Liver (tissue), 9 donors: Measurements from ENCODE around the gene ATP11A. TPM values are rescaled to one million over a fixed set of nuclear protein-coding genes. Genes with fewer than 3 reads are reported as not detected.

Experiments used
- DNase-seq: peaks from one replicate; pipeline ENCODE4 v3.0.0-alpha.2; 2017; ENCODE audit warnings: low spot score
- H3K27ac ChIP-seq, 2 donors: one replicate each; pipeline ENCODE4 v1.7.0; 2013; ENCODE audit warnings: inconsistent platforms in 2 of 2, low read length in 2 of 2, control low read depth in 1 of 2, low read depth in 1 of 2, mild to moderate bottlenecking in 1 of 2
- H3K27me3 ChIP-seq, 4 donors: one replicate each; pipeline versions ENCODE4 v1.6.1 to v1.7.0; 2013; ENCODE audit warnings: low read length in 3 of 4, inconsistent platforms in 1 of 4, mild to moderate bottlenecking in 1 of 4, moderate library complexity in 1 of 4; ENCODE audit not compliant: control insufficient read depth in 4 of 4, insufficient read depth in 4 of 4
- H3K36me3 ChIP-seq, 4 donors: one replicate each; pipeline versions ENCODE4 v1.6.1 to v1.7.0; 2013; ENCODE audit warnings: low read length in 3 of 4, mild to moderate bottlenecking in 3 of 4, low read depth in 1 of 4, moderate library complexity in 1 of 4; ENCODE audit not compliant: control insufficient read depth in 4 of 4, insufficient read depth in 3 of 4
- H3K4me1 ChIP-seq, 4 donors: one replicate each; pipeline versions ENCODE4 v1.6.1 to v1.7.0; 2013; ENCODE audit warnings: low read length in 3 of 4, mild to moderate bottlenecking in 3 of 4, moderate library complexity in 1 of 4; ENCODE audit not compliant: control insufficient read depth in 4 of 4, insufficient read depth in 4 of 4
- H3K4me3 ChIP-seq, 3 donors: one replicate each; pipeline versions ENCODE4 v1.6.1 to v1.7.0; 2013; ENCODE audit warnings: low read length in 3 of 3, control low read depth in 1 of 3, low read depth in 1 of 3, mild to moderate bottlenecking in 1 of 3
- H3K9ac ChIP-seq, 2 donors: one replicate each; pipeline ENCODE4 v1.7.0; 2013; ENCODE audit warnings: low read length in 2 of 2, mild to moderate bottlenecking in 2 of 2, moderate library complexity in 2 of 2, control low read depth in 1 of 2, low read depth in 1 of 2
- H3K9me3 ChIP-seq, 4 donors: one replicate each; pipeline versions ENCODE4 v1.6.1 to v1.7.0; 2013; ENCODE audit warnings: low read length in 3 of 4; ENCODE audit not compliant: control insufficient read depth in 4 of 4
- ATF3 ChIP-seq: IDR thresholded peaks from 2 replicates; pipeline ENCODE4 v1.6.1; 2016; ENCODE audit warnings: antibody characterized with exemption
- CTCF ChIP-seq: fragments of 150-350 bp; IDR thresholded peaks from 2 replicates; pipeline ENCODE4 v1.5.1; 2017; ENCODE audit warnings: improper control_type of control experiment, low read depth, low read length; ENCODE audit not compliant: missing input control
- EGR1 ChIP-seq, 2 donors: IDR thresholded peaks; 2 replicates each; pipeline ENCODE4 v1.6.1; 2016 to 2018; ENCODE audit warnings: antibody characterized with exemption in 2 of 2, low read depth in 2 of 2
- FOXA1 ChIP-seq: IDR thresholded peaks from 2 replicates; pipeline ENCODE4 v1.6.1; 2016; ENCODE audit warnings: antibody characterized with exemption
- FOXA2 ChIP-seq: IDR thresholded peaks from 2 replicates; pipeline ENCODE4 v1.6.1; 2016; ENCODE audit warnings: antibody characterized with exemption
- GABPA ChIP-seq, 2 donors: IDR thresholded peaks in 1 of 2; conservative IDR thresholded peaks in 1 of 2; 2 replicates each; pipeline ENCODE4 v1.6.1; 2016; ENCODE audit warnings: antibody characterized with exemption in 2 of 2, mild to moderate bottlenecking in 1 of 2, moderate library complexity in 1 of 2
- HNF4A ChIP-seq, 2 donors: conservative IDR thresholded peaks; 2 replicates each; pipeline ENCODE4 v1.6.1; 2016; ENCODE audit warnings: antibody characterized with exemption in 2 of 2, mild to moderate bottlenecking in 2 of 2
- HNF4G ChIP-seq: IDR thresholded peaks from 2 replicates; pipeline ENCODE4 v1.6.1; 2016; ENCODE audit warnings: antibody characterized with exemption
- JUND ChIP-seq, 2 donors: IDR thresholded peaks; 2 replicates each; pipeline ENCODE4 v1.6.1; 2016; ENCODE audit warnings: antibody characterized with exemption in 2 of 2
- MAX ChIP-seq: IDR thresholded peaks from 2 replicates; pipeline ENCODE4 v1.6.1; 2016; ENCODE audit warnings: antibody characterized with exemption
- NR2F2 ChIP-seq: IDR thresholded peaks from 2 replicates; pipeline ENCODE4 v1.6.1; 2016; ENCODE audit warnings: antibody characterized with exemption
- RAD21 ChIP-seq, 2 donors: IDR thresholded peaks; 2 replicates each; pipeline ENCODE4 v1.6.1; 2016; ENCODE audit warnings: antibody characterized with exemption in 2 of 2, mild to moderate bottlenecking in 2 of 2
- REST ChIP-seq: IDR thresholded peaks from 2 replicates; pipeline ENCODE4 v1.6.1; 2016; ENCODE audit warnings: antibody characterized with exemption, mild to moderate bottlenecking
- RXRA ChIP-seq, 2 donors: IDR thresholded peaks; 2 replicates each; pipeline ENCODE4 v1.6.1; 2017 to 2018; ENCODE audit warnings: antibody characterized with exemption in 2 of 2, mild to moderate bottlenecking in 1 of 2
- SP1 ChIP-seq: IDR thresholded peaks from 2 replicates; pipeline ENCODE4 v1.6.1; 2018; ENCODE audit warnings: antibody characterized with exemption, mild to moderate bottlenecking
- TAF1 ChIP-seq: conservative IDR thresholded peaks from 2 replicates; pipeline ENCODE4 v1.6.1; 2016; ENCODE audit warnings: antibody characterized with exemption, mild to moderate bottlenecking
- YY1 ChIP-seq: IDR thresholded peaks from 2 replicates; pipeline ENCODE4 v1.6.1; 2016; ENCODE audit warnings: antibody characterized with exemption, mild to moderate bottlenecking
- WGBS: extraction: QIAGEN DNeasy Blood & Tissue Kit; methylation state at CpG from one replicate; pipeline ENCODE4 v1.1.7; 2013; 5-methylcytosine and 5-hydroxymethylcytosine counted together
- polyA plus RNA-seq, 2 donors: library from polyadenylated mRNA; stranded (reverse) in 1 of 2; unstranded in 1 of 2; fragments of 200-250 nt in 1 of 2; fragments of >200 nt in 1 of 2; fragmentation: Nextera tagmentation in 1 of 2; extraction: Ambion mirVana in 1 of 2; gene quantifications; one replicate each; pipeline versions ENCODE4 v1.2.1 to v1.2.3, GENCODE V29; 2013 to 2015
- total RNA-seq, 2 donors: library from RNA; depleted of rRNA; stranded (reverse); fragments of >200 nt; gene quantifications; one replicate each; pipeline ENCODE4 v1.2.3, GENCODE V29; 2014
- donor health status: healthy.
- donor health status: healthy.
- donor health status: healthy.
- donor health status: healthy.
- donor health status: healthy.

The ATP11A gene
- total and polyA plus RNA-seq, 4 donors, result 8.7 to 27.9 (median 13.8) TPM

GRCh38 chr13:112702986-112703379, 13.1 kb downstream of the ATP11A start:
- H3K9me3 ChIP-seq, result no peaks in the 10 kb centered on the region
- H3K4me3 ChIP-seq, result no peak overlapping the region
- WGBS, result 87% methylated on average over 6 of the region's 6 CpGs
- no peak for DNase-seq
- H3K9ac ChIP-seq, result no peak overlapping the region
- no peak overlapping the region for H3K27ac ChIP-seq
- no peaks in the 10 kb centered on the region for H3K27me3 ChIP-seq
- no peak for TF ChIP-seq RXRA (IDR thresholded peaks at IDR 0.05)
- no peak for TF ChIP-seq REST
- no peak for TF ChIP-seq YY1
- no peak for TF ChIP-seq RAD21 (IDR thresholded peaks at IDR 0.05)
- TF ChIP-seq EGR1 (IDR thresholded peaks at IDR 0.05; ENCODE audit: low read depth in 2 of 2), result no peak
- no peak for TF ChIP-seq HNF4G
- no peak for TF ChIP-seq CTCF
- TF ChIP-seq FOXA2, result no peak
- TF ChIP-seq JUND (IDR thresholded peaks at IDR 0.05), result no peak
- TF ChIP-seq MAX, result no peak
- peaks cover 2 to 15% (median 8%) of the 10 kb centered on the region in 4 donors for H3K4me1 ChIP-seq
- no peaks in the 10 kb centered on the region for H3K36me3 ChIP-seq

- H3K9me3 ChIP-seq, result no peaks in the 10 kb centered on the region
- no peaks in the 10 kb centered on the region for H3K36me3 ChIP-seq
- peaks cover 0 to 10% (median 5%) of the 10 kb centered on the region in 4 donors for H3K4me1 ChIP-seq
- DNase-seq, result no peak
- WGBS, result 89% methylated on average over 22 of the region's 22 CpGs
- H3K27ac ChIP-seq, result no peak overlapping the region
- H3K27me3 ChIP-seq, result no peaks in the 10 kb centered on the region
- no peak overlapping the region for H3K9ac ChIP-seq
- H3K4me3 ChIP-seq, result no peak overlapping the region
- TF ChIP-seq SP1 (no peak), NR2F2 (no peak), GABPA (IDR thresholded peaks at IDR 0.05 in 1 of 2, conservative IDR thresholded peaks at IDR 0.05 in 1 of 2) (no peak), FOXA1 (no peak), TAF1 (no peak), RAD21 (IDR thresholded peaks at IDR 0.05) (no peak), EGR1 (IDR thresholded peaks at IDR 0.05; ENCODE audit: low read depth in 2 of 2) (no peak), CTCF (no peak), YY1 (no peak), RXRA (IDR thresholded peaks at IDR 0.05) (no peak), JUND (IDR thresholded peaks at IDR 0.05) (no peak), HNF4A (conservative IDR thresholded peaks at IDR 0.05) (no peak), ATF3 (no peak), REST (no peak), FOXA2 (no peak), HNF4G (no peak), MAX (no peak)
Measured at GRCh38 chr13:112703449-112704284, 13.8 kb downstream of the ATP11A start.
